HG03442 (cell line): ENCODE data around the gene EP400.

Experiments
- ATAC-seq: cut with Tn5 transposase; IDR thresholded peaks from one replicate; pipeline ENCODE4 v1.9.1; 2021; ENCODE audit warnings: mild to moderate bottlenecking, moderate library complexity; ENCODE audit not compliant: unreplicated experiment

EP400 gene

DNA sequence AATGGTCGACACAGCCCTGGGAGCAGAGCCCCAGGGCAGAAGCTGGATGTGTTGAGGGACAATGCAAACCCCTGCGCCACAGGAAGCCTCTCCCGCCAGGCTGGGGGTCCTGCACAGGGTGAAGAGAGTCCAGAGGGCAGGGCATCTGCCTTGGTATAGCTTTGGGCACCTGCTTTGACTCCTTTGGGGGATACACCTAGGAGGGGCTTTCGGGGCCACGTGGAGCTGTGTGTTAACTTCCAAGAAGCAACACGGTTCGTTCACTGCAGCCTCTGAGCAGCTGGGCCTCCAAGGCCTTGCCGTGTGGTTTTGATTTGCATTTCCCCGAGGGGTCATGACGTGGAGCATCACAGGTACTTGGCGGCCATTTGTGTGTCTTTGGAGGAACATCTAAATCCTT is 26.5 kb upstream of the EP400 start:
- peak; percentile 79 for ATAC-seq

DNA sequence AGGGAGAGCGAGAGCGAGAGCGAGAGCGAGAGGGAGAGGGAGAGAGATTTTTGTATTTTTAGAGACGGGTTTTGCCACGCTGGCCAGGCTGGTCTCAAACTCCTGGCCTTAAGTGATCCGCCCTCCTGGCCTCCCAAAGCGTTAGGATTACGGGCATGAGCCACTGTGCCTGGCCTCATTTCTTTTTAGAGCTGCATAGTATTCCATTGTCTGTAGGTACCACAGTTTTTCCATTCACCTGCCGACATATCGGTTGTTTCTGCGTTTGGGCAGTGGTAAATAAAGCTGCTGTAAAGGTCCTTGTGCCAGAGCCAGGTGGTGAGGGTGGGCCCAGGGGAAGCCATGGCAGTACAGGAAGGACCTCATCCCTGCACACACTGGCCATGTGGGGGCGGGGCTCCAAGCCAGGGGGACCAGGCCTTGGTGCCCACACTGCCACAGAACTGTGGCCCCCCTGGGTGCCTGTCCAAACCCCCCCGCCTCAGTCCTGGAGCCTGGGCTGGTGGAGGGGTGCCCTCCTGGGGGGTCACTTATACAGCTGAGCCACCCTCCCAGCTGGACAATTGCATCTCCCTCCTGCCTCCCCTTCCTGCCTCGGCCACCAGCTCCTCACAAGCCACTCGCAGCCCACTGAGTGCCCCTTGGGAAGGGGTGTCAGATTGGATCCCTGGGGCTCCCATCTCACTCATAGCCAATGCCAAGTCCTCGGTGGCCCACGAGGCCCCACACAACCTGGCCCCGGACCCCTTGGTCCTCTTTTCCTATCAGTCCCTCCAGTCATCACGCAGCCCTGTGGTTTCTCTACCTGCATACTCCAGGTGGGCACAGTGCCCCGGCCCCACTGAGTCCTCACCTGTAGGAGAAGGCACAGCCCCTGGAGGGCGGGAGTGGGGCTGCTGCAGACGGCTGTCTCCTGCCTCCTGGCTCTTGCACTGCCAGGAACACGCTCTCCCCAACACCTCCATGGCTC is 22.3 kb upstream of the EP400 start:
- ATAC-seq: no peak

DNA sequence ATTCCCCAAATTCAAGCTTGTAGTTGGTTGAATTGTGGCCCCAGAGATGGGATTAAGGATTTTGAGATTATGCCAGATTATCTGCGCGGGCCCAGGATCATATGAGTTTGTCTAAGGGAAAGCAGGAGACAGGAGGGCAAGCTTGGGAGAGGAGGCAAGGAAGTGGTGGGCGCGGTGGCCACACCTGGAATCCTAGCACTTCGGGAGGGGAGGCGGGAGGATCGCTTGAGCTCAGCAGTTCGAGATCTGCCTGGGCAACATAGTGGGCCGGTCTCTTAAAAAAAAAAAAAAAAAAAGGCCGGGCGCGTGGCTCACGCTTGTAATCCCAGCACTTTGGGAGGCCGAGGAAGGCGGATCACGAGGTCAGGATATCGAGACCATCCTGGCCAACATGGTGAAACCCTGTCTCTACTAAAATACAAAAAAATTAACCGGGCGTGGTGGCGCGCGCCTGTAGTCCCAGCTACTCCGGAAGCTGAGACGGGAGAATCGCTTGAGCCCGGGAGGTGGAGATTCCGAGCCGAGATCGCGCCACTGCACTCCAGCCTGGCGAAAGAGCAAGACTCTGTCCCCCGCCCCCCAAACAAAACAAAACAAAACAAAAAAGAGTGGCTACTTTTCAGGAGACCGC is 21.5 kb upstream of the EP400 start:
- no peak for ATAC-seq

DNA sequence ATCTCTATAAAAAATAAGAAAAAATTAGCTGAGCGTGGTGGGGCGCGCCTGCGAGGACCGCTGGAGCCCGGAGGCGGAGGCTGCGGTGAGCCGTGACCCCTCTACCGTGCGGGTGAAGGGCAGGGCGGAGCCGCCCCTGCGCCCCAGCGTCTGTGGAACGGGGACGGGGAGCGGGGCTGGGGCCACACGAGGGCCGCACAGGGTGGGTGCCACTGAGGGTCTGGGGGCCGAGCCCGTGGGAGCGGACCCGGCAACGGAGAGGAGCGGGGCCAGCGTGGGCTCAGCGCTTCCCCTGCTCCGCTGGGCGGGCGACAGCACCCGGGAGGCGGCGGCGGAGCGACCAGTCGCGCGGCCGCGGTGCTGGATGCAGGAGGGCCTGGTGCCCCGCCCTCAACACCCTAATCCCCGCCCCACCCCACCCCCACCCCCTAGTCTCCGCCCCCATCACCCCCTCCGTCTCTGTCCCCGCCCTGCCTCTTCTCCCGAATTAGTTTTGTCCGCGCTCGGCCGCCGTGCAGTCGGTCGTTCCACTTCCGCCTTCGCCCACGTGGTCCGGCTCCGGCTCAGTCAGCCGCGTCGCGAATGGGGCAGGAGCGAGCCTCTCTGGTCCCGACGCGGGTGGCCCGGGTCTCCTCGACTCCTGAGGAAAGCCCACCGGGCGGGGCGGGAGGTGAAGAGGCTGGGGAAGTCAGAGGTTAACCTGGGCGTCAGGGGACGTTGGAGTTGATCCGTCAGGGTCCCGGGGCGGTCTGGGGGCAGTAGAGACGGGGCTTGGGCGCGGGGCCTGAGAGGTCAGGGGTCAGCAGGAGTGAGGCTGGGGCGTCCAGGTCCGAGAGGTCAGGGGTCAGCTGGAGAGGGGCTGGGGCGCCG is 20.8 kb upstream of the EP400 start, which contains the start of gene PUS1:
Gene PUS1, plus strand, starts transcription at position 566 of the 870 bp plus-strand sequence. CDS start 447 bp downstream, outside the sequence.
- ATAC-seq: peak; percentile 57

DNA sequence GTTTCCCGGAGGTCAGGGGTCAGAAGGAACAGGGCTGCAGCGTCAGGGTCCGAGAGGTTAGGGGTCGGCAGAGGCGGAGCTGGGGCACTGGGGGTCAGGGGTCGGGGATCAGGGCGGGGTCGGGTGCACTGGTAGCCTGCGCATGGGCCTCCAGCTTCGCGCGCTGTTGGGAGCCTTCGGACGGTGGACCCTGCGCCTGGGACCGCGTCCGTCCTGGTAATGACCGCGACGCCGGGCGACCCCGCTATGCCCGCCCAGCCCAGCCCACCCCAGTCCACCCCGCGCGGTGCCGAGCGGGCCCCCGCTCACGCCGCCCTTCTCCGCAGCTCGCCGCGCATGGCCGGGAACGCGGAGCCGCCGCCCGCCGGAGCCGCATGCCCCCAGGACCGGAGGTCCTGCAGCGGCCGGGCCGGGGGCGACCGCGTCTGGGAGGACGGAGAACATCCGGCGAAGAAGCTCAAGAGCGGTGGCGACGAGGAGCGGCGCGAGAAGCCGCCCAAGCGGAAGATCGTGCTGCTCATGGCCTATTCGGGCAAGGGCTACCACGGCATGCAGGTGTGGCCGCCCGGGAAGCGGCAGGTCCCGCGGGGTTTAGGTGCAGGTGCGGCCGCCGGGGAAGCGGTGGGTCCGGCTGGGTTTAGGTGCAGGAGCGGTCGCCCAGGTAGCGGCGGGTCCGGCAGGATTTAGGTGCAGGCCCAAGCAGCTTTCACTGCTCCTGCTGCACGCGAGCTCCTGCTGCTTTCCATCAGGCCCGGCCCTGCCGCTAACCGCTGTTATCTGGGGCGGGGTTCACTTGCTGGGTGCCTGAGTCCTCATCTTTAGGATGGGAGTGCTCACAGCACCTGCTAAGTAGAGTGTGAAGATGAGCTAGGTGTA is 19.9 kb upstream of the EP400 start:
- ATAC-seq: no peak

DNA sequence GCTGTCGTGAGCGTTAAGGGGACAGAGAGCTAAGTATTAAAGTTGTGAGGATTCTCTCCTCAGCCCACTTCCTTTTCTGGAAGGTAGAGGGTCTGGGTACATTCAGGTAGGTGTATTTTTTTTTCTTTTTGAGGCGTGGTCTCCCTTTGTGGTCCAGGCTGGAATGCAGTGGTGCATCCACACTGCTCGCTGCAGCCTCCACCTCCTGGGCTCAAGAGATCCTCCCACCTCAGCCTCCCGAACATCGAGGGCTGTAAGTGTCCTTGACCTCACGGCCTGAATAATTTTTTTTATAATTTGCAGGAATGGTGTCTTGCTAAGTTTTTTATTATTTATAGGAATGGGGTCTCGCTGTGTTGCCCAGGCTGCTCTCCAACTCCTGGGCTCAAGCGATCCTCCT is 19.2 kb upstream of the EP400 start:
- no peak for ATAC-seq

DNA sequence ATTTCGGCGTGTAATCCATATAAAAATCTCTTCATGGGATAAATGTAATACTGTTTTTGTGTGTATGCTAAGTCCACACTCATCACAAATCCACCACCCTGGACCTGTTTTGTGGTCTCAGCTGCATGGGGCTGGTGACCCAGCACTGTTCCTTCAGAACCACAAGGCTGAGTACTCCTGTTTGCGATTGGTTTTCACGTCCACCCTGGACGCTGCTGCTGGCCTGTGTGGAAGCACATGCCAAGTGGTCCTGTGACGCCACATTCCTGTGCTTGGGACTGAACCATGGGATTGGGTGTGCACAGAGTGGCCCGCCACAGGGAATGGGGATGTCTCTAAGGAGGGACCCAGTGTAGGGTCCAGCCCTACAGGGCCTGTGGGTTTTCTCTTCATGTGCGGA is 16.4 kb upstream of the EP400 start:
- ATAC-seq: no peak

DNA sequence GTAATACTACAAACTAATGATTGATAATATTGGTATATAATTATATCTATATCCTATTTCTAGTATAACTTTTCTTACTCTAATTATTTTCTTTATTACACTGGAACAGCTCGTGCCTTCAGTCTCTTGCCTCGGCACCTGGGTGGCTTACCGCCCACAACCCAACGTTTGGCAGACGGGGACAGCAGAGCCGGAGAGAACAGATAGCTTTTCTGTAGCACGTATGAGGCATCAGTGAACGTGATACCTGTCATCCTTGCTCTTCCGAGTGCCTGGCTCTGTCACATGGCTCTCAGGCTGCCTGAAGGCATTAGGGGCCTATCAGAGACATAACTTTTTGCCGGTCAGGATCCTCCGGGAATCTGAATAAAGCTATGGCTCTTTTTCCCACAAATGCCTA is 15.2 kb upstream of the EP400 start:
- ATAC-seq: no peak

DNA sequence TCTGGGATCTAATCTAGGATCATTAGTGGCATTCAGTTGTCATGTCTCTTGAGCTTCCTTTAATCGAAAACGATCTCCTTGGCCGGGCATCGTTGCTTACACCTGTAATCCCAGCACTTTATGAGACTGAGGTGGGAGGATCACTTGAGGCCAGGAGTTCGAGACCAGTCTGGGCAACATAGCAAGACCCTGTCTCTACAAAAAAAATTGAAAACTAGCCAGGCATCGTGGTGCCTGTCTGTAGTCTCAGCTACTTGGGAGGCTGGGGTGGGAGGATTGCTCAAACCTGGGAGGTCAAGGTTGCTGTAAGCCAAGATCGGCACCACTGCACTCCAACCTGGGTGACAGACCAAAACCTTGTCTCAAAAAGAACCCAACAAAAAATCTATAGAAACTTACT is 11.7 kb upstream of the EP400 start:
- ATAC-seq: no peak

DNA sequence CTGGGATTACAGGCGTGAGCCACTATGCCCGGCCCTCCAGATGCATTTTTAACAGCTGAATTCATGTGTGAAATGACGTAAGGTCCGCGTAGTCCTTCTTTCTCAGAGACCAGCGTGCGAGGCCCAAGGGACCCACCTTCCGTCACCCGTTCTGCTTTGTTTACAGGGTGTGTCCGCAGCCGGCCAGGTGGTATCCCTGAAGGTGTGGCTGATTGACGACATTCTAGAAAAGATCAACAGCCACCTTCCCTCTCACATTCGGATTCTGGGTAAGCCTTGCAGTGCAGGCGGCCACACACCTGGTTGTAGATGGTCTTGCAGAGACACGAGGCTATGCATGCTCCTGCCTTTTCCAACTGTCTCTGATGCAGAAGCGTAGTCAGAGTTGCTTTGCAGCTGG is 10.7 kb upstream of the EP400 start:
- no peak for ATAC-seq

DNA sequence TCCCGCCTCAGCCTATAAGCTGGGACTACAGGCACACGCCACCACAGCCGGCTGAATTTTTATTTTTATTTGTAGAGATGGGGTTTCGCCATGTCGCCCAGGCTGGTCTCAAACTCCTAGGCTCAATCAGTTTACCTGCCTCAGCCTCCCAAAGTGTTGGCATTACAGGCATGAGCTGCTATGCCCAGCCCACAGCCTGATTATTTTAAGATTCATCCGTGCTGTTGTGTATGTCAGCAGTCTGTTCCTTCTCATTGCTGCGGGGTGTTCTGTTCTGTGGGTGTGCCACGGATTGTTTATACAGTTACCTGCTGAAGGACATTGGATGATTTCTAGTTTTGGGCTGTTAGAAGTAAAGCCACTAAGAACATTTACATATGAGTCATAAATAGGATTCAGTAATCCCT is 9.6 kb upstream of the EP400 start:
- ATAC-seq: no peak

DNA sequence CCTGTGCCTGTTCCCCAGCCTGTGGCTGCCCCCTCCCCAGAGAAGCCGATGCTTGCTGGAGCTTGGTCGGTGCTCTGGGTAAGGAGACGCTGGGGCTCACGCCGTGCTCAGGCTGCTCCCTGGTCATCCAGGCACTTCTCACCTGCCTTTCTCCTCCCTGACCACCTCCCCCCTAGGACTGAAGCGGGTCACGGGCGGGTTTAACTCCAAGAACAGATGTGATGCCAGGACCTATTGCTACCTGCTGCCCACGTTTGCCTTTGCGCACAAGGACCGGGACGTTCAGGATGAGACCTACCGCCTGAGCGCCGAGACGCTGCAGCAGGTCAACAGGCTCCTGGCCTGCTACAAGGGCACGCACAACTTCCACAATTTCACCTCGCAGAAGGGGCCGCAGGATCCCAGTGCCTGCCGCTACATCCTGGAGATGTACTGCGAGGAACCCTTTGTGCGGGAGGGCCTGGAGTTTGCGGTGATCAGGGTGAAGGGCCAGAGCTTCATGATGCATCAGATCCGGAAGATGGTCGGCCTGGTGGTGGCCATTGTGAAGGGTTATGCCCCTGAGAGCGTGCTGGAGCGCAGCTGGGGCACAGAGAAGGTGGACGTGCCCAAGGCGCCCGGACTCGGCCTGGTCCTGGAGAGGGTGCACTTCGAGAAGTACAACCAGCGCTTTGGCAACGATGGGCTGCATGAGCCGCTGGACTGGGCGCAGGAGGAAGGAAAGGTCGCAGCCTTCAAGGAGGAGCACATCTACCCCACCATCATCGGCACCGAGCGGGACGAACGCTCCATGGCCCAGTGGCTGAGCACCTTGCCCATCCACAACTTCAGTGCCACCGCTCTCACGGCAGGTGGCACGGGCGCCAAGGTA is 8.4 kb upstream of the EP400 start:
- ATAC-seq: no peak

DNA sequence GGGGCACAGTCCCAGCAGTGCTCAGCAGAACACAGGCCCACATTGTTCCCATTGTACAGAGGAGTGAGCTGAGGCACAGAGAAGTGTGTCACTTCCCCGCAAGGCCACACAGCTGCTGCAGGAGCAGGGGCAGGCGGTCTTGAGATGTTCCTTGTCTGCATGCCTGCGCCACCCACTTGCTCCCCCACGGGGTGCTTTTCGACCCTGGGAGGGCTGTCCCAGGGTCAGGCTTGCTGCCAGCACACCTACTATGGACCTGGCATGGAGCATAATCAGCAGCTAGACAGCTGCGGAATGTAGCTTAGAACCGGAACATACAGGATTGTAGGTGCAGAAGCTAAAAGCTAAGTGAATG is 7.8 kb upstream of the EP400 start:
- no peak for ATAC-seq

DNA sequence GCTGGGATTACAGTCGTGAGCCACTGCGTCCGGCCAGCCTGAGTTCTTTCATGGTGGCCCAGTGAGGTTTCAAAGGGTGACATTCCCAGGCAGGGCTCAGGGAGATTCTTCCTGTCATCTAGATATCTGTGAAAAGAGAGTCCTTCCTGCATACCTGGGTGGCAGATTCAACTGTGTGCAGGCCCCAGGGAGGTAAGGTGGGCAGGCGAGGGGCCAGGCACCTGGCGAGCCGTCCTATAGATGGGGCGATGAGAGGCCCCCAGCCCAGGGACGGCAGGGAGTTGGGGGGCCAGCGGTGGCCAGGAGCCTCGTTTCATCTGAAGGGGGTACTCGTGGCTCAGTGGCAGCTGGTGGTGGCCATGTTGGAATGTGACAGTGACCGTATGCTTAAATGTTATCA is 7.1 kb upstream of the EP400 start:
- no peak for ATAC-seq

DNA sequence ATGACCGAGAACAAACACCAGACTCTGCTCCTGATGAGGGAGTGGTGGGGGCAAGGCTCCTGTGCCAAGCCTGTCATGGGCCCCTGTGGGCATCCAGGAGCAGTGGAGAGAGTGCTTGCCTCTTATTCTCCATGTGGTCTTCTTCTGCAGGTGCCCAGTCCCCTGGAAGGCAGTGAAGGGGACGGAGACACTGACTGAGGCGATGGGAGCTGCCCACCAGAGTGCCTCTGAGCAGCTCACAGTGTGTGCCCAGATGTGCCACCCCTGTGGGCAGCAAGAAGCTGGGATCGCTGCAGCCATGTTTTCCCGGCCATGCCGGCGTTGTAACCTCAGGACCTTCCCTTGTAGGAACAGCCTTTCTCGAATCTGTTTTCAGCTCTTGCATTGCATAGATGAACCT is 6.4 kb upstream of the EP400 start:
- ATAC-seq: no peak

DNA sequence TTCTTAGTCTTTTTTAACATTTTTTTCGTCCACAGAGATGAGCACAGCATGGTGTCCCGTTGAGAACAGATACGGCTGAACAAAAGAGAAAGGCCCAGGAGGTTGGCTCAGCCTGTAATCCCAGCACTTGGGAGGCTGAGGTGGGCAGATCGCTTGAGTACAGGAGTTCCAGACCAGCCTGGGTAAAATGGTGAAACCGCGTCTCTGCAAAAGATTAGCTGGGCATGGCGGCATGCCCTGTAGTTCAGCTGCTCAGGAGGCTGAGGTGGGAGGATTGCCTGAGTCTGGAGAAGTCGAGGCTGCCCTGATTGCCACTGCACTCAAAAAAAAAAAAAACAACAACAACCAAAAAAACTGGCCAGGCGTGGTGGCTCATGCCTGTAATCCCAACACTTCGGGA is 5.9 kb upstream of the EP400 start:
- no peak for ATAC-seq

DNA sequence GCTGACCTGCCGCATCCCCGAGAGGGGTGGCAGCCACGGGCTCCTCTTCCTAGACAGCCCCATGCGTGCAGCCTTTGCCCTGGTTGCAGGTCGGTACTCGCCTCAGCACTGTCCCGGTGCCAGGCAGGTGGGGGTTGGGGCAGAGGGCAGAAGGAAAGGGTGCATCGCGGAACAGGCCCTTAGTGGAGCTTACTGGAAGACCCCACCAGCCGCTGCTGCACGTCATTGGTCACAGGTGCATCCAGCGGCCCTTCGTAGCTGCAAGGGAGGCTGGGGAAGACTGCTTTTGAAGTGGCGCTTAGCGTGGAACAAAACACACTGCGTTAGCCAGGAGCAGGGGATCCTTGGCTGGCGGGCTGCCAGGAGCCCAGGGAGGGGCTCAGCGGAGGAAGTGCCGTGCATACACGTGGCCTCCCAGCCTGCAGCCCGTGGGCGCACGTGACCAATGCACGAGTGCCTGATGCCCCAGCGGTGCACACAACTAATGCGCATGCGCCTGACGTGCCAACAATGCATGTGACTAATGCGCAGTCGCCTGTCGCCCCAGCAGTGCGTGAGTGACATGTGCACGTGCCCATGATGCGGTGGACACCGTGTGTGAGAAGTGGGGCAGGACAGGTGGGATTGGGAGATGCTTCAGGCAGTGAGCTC is 5.0 kb upstream of the EP400 start:
- no peak for ATAC-seq

DNA sequence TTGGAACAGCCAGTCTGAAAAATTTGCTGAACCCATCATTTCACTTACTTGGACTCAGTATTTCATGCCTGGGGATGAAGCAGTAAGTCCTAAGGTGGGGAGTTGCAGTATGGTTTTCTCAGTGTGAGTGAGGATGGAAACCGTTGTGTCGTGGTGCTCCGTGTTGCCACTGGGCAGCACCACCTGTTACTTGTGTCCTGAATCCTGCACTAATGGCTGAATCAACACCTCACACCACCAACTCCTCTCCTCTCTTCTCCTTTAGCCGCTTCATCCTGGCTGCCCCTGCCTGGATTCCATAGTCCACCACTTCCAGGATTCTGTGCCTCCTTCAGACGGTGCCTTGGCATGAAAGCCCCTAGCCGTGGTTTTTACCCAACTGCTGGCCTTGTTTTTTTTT is 3.0 kb upstream of the EP400 start:
- no peak for ATAC-seq

DNA sequence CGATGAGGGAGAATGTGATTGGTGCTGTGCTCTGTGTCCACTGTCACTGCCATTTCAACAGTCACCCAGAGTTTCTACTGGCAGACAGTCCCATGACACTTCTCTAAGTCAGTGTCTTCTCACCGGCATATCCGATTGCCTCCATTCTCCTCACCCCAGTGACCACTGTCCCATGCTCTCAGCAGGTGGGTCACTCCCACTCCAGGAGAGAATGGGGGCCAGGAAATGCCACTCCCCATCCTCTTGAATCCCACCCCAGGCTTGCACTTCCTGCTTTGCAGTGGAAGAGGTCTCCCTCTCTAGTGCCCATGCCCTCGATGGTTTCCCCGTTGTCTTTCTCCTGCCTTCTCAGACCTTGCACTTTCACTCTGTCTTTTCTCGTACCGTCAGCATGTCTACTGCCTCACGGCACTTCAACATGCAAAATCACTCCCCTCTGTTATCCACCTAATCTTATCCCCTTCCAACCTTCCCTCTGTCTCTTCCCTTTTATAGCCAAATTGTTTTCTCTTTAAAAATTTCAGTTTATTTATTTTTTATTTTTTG is 2.2 kb upstream of the EP400 start:
- no peak for ATAC-seq
